ENCODE measurements around the gene PLXNA2.

GRCh38 chr1:207977876-207978275 lies 266.3 kb downstream of the PLXNA2 start:
- TF ChIP-seq CTCF (IDR thresholded peaks at IDR 0.05; ENCODE audit: extremely low read depth in 1 of 2, insufficient read depth in 1 of 2, low read depth in 1 of 2, low read length in 2 of 2) = no peak
- no peak for TF ChIP-seq EZH2 (IDR thresholded peaks at IDR 0.05; ENCODE audit: borderline replicate concordance, low read depth, low read length, severe bottlenecking)
- no peak for TF ChIP-seq POLR2A (IDR thresholded peaks at IDR 0.05; ENCODE audit: low read depth, low read length)
- TF ChIP-seq POLR2AphosphoS5 (IDR thresholded peaks at IDR 0.05; ENCODE audit: insufficient read depth, low read depth, low read length) = no peak
- no peak for TF ChIP-seq JUN (IDR thresholded peaks at IDR 0.05; ENCODE audit: borderline replicate concordance, insufficient read depth, insufficient read length, low read depth)
- no peak for TF ChIP-seq MAX (IDR thresholded peaks at IDR 0.05; ENCODE audit: insufficient read depth, insufficient read length)
- no peak for TF ChIP-seq MYC (IDR thresholded peaks at IDR 0.05; ENCODE audit: low read depth, low read length)
- TF ChIP-seq FOS (IDR thresholded peaks at IDR 0.05; ENCODE audit: borderline replicate concordance, insufficient read depth, low read length) = no peak
- no peak for TF ChIP-seq GATA2 (IDR thresholded peaks at IDR 0.05; ENCODE audit: insufficient read depth, insufficient read length, low read depth, low read length)
